ENCODE measurements around the gene HOXD4.

HOXD4 gene

GRCh38 chr2:176170602-176171305, 19.4 kb downstream of the HOXD4 start:
- no peak for DNase-seq
- ATAC-seq: no peak

GRCh38 chr2:176171351-176172006, 20.1 kb downstream of the HOXD4 start:
- ATAC-seq (no peak), DNase-seq (no peak)

- no peak for DNase-seq
- ATAC-seq: no peak
Measured at GRCh38 chr2:176172007-176172894, 20.9 kb downstream of the HOXD4 start.

- DNase-seq (no peak), ATAC-seq (no peak)
Measured at GRCh38 chr2:176172895-176173566, 21.7 kb downstream of the HOXD4 start.

GRCh38 chr2:176173567-176174381, 22.4 kb downstream of the HOXD4 start:
- no peak for ATAC-seq
- DNase-seq: no peak

- ATAC-seq (no peak), DNase-seq (no peak)
Measured at GRCh38 chr2:176174382-176174823, 23.1 kb downstream of the HOXD4 start.

- no peak for ATAC-seq
- DNase-seq: no peak
Measured at GRCh38 chr2:176174824-176175708, 23.7 kb downstream of the HOXD4 start.

GRCh38 chr2:176175709-176176607, 24.6 kb downstream of the HOXD4 start:
- ATAC-seq: no peak
- DNase-seq: no peak

GRCh38 chr2:176177580-176178037, 26.3 kb downstream of the HOXD4 start:
- DNase-seq: no peak
- no peak for ATAC-seq

- ATAC-seq: peak; percentile 15
Measured at GRCh38 chr2:176178038-176178756, 26.8 kb downstream of the HOXD4 start.

GRCh38 chr2:176178757-176179295, 27.5 kb downstream of the HOXD4 start:
- ATAC-seq: no peak
- DNase-seq: no peak

More at GRCh38 chr2:176178038-176178756, 26.8 kb downstream of the HOXD4 start:
- no peak for DNase-seq

- ATAC-seq (no peak), DNase-seq (no peak)
Measured at GRCh38 chr2:176181551-176181950, 30.2 kb downstream of the HOXD4 start.

- DNase-seq: no peak
- ATAC-seq: no peak
Measured at GRCh38 chr2:176182671-176183070, 31.3 kb downstream of the HOXD4 start.

GRCh38 chr2:176184749-176185148, 33.4 kb downstream of the HOXD4 start:
- DNase-seq: no peak
- ATAC-seq: no peak

- ATAC-seq: no peak
- no peak for DNase-seq
Measured at GRCh38 chr2:176186024-176186423, 34.7 kb downstream of the HOXD4 start.

GRCh38 chr2:176187200-176187898, 36.0 kb downstream of the HOXD4 start:
- DNase-seq (no peak), ATAC-seq (no peak)

Measured in stimulated activated naive CD8-positive, alpha-beta T cell treated with anti-CD3 and anti-CD28 coated beads, Interleukin-15, Interleukin-2, amounts not matched to agents 100 U/mL and 50 U/mL, for 24 hours (primary cell).